Activated naive CD4-positive, alpha-beta T cell treated with anti-CD3 and anti-CD28 coated beads, Interleukin-2, amount 50 U/mL, for 72 hours (primary cell): Measurements from ENCODE around the gene KIF21B. TPM values are rescaled to one million over a fixed set of nuclear protein-coding genes. Genes with fewer than 3 reads are reported as not detected.

Experiments
- ATAC-seq, 2 donors: fragments of 150-1000 bp; cut with Tn5 transposase; 2 replicates each; pipeline ENCODE4 v1.10.0; 2021; ENCODE audit warnings: mild to moderate bottlenecking in 2 of 2, moderate library complexity in 2 of 2
- DNase-seq, 2 donors: peaks; one replicate each; pipeline ENCODE4 v3.0.0; 2021 to 2022; ENCODE audit warnings: low spot score in 2 of 2
- H3K27ac Mint-ChIP-seq, 2 donors: one replicate each; pipeline ENCODE4 v1.8.0; 2022; ENCODE audit warnings: mild to moderate bottlenecking in 2 of 2, mixed read lengths in 2 of 2
- H3K36me3 Mint-ChIP-seq, 2 donors: one replicate each; pipeline ENCODE4 v1.8.0; 2022; ENCODE audit warnings: mixed read lengths in 2 of 2
- H3K9me3 Mint-ChIP-seq, 2 donors: one replicate each; pipeline ENCODE4 v1.8.0; 2022; ENCODE audit warnings: mixed read lengths in 2 of 2
- total RNA-seq, 2 donors: library from RNA; stranded (reverse); gene quantifications; one replicate each; pipeline ENCODE4 v1.2.3, GENCODE V29; 2022

KIF21B gene
- total RNA-seq, 2 donors from 2014 or later, result 55.9 to 58.1 TPM

- ATAC-seq (peak; percentile 60 to 83), DNase-seq (peak in 1 of 2 donors; percentile 20)
- H3K36me3 Mint-ChIP-seq, result no peaks in the 10 kb centered on the region
- no peaks in the 10 kb centered on the region for H3K9me3 Mint-ChIP-seq
- H3K27ac Mint-ChIP-seq, result no peak overlapping the region
Measured at GRCh38 chr1:201051399-201051798, 27.9 kb upstream of the KIF21B start.

GRCh38 chr1:201050515-201051277, 27.2 kb upstream of the KIF21B start:
- no peak overlapping the region for H3K27ac Mint-ChIP-seq
- DNase-seq (no peak), ATAC-seq (peak in 1 of 2 donors; percentile 16)
- H3K36me3 Mint-ChIP-seq, result no peaks in the 10 kb centered on the region
- H3K9me3 Mint-ChIP-seq, result no peaks in the 10 kb centered on the region

DNA sequence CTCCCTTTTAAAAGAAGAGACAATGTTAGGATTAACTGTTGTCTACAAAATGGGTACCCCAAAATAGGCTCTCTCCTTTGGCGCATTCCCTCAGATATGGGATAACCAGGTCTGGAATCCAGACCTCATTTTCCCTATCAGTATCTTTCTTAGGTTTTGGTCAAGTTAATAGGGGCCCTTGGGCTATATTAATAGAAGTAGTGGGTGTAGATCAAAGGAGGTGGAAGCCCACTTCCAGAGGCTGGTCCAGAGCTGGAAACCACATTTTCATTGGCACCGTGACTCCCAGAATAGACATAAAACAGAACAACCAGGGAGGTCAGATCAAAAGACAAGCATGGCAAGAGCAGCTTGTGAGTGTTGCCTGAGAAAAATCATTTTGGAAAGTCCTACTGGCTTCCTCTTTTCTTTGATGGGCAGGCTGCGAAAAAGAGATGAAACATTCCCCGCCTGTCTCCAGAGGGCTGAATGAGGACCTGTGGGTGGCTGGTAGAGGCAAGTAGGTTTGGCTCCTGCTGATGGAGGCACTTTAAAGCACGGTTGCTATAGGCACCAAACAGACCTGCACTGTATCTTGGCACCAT, 25.8 kb upstream of the KIF21B start:
- Mint-ChIP-seq H3K9me3 (no peaks in the 10 kb centered on the region), H3K27ac (no peak overlapping the region), H3K36me3 (no peaks in the 10 kb centered on the region)
- DNase-seq (no peak), ATAC-seq (no peak)

DNA sequence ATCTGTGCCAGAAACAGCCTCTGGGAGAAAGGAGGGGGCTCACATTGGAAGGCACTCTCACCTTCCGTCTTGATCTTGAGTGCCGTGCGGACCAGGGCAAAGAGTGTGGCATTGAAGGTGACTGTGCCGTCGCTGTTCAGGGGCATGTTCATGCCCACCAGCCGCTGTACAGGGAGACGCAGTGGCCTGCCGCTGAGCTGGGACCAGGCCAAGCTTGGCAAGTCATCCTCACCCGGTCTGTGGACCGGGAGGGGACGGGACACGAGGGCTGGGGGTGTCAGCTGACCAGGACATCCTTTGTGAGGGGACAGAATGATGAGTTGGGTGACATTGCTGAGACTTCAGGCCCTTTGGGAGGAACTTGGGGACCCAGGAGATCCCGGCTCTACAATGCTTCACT, 25.0 kb upstream of the KIF21B start:
- no peak for DNase-seq
- no peak for ATAC-seq

GRCh38 chr1:201044119-201044518, 20.6 kb upstream of the KIF21B start:
- DNase-seq, result no peak
- H3K9me3 Mint-ChIP-seq, result no peaks in the 10 kb centered on the region
- H3K36me3 Mint-ChIP-seq, result no peaks in the 10 kb centered on the region
- no peak overlapping the region for H3K27ac Mint-ChIP-seq
- ATAC-seq, result no peak

More for the DNA sequence above, 25.0 kb upstream of the KIF21B start:
- Mint-ChIP-seq H3K36me3 (no peaks in the 10 kb centered on the region), H3K9me3 (no peaks in the 10 kb centered on the region), H3K27ac (no peak overlapping the region)

GRCh38 chr1:201042779-201043461, 19.4 kb upstream of the KIF21B start:
- Mint-ChIP-seq H3K27ac (peak overlapping the region in 1 of 2 donors; percentile 15), H3K9me3 (no peaks in the 10 kb centered on the region), H3K36me3 (no peaks in the 10 kb centered on the region)
- ATAC-seq (peak; percentile 88 to 90), DNase-seq (peak in 1 of 2 donors; percentile 67)

- no peak overlapping the region for H3K27ac Mint-ChIP-seq
- ATAC-seq, result no peak
- DNase-seq, result no peak
- no peaks in the 10 kb centered on the region for H3K36me3 Mint-ChIP-seq
- H3K9me3 Mint-ChIP-seq, result no peaks in the 10 kb centered on the region
Measured at GRCh38 chr1:201041011-201041410, 17.5 kb upstream of the KIF21B start.

DNA sequence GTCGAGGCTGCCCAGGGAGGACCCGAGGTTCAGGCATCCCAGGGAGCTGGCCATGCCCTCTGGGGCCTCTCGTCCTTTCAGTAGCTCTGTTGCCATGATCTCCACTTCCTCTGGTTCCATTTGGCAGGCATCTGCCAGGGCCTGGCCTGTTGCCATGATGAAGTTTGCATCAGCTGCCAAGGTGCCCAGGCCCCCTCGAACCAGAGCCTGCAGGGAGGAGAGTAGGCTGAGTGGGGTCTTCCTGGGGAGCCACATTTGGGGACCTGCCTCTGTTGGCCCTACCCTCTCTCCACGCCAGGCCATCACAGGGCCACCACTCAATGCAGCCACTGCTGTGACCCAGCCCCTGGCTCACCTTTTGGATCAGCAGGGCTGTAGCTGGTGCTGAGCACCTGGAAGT, 16.4 kb upstream of the KIF21B start:
- no peak overlapping the region for H3K27ac Mint-ChIP-seq
- DNase-seq (no peak), ATAC-seq (no peak)
- H3K36me3 Mint-ChIP-seq, result no peaks in the 10 kb centered on the region
- H3K9me3 Mint-ChIP-seq, result no peaks in the 10 kb centered on the region

- H3K9me3 Mint-ChIP-seq, result no peaks in the 10 kb centered on the region
- H3K27ac Mint-ChIP-seq, result no peak overlapping the region
- H3K36me3 Mint-ChIP-seq, result no peaks in the 10 kb centered on the region
- no peak for ATAC-seq
- DNase-seq, result no peak
Measured at GRCh38 chr1:201039418-201039817, 15.9 kb upstream of the KIF21B start.

- Mint-ChIP-seq H3K9me3 (no peaks in the 10 kb centered on the region), H3K36me3 (no peaks in the 10 kb centered on the region), H3K27ac (no peak overlapping the region)
Measured at GRCh38 chr1:201038186-201038876, 14.8 kb upstream of the KIF21B start.

DNA sequence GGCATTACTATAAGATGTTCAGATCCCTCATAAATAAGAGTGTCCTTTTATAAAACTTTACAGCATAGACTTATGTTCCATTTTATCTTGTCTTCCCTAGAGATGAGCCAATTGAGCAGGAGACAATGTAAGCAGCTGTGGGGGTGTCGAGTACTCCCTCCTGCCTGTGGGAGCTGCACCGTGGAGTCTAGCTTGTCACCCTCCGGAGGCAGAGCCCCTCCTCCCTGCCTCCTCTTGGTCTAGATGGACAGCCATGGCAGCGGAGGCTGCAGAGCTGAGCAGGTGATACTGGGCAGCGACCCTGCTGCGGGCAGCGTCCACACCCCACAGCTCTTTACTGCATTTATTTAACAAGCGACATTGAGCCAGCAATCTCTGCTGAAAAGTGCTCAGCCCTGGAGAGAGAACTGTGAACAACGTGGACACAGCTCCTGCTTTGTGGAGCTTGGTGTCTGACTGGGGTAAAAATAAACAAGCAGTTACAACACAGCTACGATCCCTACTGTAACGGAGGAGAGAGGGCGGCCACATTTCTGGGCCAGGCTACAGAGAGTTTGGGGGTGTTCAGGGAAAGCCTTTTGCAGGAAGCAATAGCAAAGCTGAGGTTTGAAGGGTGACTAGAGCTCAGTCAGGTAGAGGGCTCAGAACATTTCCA, 12.8 kb upstream of the KIF21B start:
- ATAC-seq (no peak), DNase-seq (no peak)
- H3K36me3 Mint-ChIP-seq, result no peaks in the 10 kb centered on the region
- H3K9me3 Mint-ChIP-seq, result no peaks in the 10 kb centered on the region
- H3K27ac Mint-ChIP-seq, result no peak overlapping the region

More at GRCh38 chr1:201038186-201038876, 14.8 kb upstream of the KIF21B start:
- DNase-seq (no peak), ATAC-seq (no peak)

DNA sequence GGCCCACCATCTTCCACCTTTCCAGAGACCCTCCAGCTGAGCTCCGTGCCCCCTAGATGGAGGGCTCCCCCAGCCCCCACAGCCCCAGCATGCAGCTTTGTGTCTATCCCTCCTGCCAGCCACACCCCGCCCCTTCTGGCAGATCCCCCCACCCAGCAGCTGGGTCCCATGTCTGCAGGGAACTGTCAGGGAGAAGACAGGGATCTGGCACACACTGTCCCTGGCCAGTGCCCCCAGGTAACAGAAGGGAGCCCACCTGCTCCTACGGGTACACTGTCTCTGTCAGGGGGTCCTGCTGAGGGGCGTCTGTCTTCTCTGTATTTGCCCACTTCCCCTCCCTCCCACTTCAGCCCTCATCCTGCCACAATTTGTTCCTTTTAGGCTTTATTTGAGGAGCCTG, 11.2 kb upstream of the KIF21B start:
- Mint-ChIP-seq H3K27ac (no peak overlapping the region), H3K36me3 (no peaks in the 10 kb centered on the region), H3K9me3 (no peaks in the 10 kb centered on the region)
- DNase-seq (no peak), ATAC-seq (no peak)

DNA sequence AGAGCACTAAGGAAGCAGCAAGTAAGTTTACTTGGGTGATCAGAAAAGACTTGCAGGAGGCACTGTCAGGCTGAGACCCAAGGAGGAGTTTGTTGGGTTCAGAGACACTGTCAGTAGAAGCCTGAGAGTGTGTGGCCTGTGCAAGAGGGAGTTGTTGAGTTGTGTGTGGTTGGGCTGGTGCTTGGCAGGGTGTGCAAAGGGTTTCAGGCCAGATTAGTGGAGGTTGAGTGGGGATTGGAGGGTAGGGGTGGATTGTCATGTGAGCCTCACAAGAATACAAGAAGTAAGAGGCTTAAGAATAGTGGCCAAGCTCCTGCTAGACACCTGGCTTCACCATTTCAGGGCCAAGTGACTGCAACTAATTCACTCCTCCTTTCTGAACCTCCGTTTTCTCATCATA, 8.9 kb upstream of the KIF21B start:
- ATAC-seq, result no peak
- no peaks in the 10 kb centered on the region for H3K9me3 Mint-ChIP-seq
- DNase-seq, result no peak
- H3K36me3 Mint-ChIP-seq, result no peaks in the 10 kb centered on the region
- H3K27ac Mint-ChIP-seq, result peak overlapping the region in 1 of 2 donors; percentile 6

DNA sequence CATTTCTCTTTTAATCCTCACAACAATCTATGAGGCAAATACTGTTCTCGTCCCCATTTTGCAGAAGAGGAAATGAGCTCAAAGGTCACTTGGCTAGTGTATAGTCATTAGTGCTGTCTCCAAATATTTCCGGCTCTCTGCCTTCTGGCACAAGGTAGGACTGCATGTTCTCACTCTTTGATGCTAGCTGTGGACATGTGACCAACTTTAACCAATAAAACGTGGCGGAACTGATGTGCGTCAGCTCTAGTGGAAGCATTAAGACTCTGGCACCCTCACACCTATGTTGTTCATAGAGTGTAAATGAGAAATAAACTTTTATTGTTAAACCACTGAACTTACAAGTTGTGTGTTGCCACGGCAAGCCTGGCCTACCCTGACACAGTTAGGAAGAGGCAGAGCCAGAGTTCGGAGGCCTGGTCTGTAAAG, 5.0 kb upstream of the KIF21B start:
- DNase-seq (no peak), ATAC-seq (no peak)
- H3K27ac Mint-ChIP-seq, result no peak overlapping the region
- no peaks in the 10 kb centered on the region for H3K36me3 Mint-ChIP-seq
- H3K9me3 Mint-ChIP-seq, result no peaks in the 10 kb centered on the region

- Mint-ChIP-seq H3K9me3 (no peaks in the 10 kb centered on the region), H3K36me3 (peaks cover 11% of the 10 kb centered on the region in 2 donors), H3K27ac (no peak overlapping the region)
- no peak for DNase-seq
- no peak for ATAC-seq
Measured at GRCh38 chr1:201026836-201027235, 3.3 kb upstream of the KIF21B start.

- DNase-seq (no peak), ATAC-seq (no peak)
- Mint-ChIP-seq H3K27ac (peak overlapping the region; percentile 46 to 53), H3K36me3 (peaks cover 11 to 14% of the 10 kb centered on the region in 2 donors), H3K9me3 (no peaks in the 10 kb centered on the region)
Measured at GRCh38 chr1:201026234-201026633, 2.7 kb upstream of the KIF21B start.
